ENCODE results near the gene DPEP2NB.
"Not testable (repeated sequence)": the region's sequence is repeated elsewhere in the genome, so short reads cannot be mapped to it uniquely, and the experiment has no call there.

The DPEP2NB gene

DNA sequence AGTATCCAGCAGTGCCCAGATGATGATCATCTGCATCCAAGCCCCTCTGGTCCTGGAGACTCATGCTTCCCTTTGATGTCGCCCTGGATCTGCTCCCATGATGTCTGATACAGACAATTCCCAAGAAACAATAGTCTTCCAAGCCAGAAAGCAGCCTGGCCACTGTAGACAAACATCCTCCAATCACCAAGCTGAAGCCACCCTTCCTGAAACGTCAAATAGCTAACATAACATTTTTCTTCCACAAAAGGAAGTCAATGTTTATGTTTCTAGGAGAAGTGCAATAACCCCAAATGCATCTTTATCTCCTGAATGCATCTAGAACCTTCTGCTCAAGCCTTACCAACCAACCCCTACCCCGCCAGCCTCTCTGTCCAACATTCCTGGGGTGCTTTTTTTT, 15.3 kb downstream of the DPEP2NB start:
- H3K4me3 ChIP-seq (ENCODE audit: low read depth, low read length): no peak overlapping the region
- TF ChIP-seq, protein P1, sequence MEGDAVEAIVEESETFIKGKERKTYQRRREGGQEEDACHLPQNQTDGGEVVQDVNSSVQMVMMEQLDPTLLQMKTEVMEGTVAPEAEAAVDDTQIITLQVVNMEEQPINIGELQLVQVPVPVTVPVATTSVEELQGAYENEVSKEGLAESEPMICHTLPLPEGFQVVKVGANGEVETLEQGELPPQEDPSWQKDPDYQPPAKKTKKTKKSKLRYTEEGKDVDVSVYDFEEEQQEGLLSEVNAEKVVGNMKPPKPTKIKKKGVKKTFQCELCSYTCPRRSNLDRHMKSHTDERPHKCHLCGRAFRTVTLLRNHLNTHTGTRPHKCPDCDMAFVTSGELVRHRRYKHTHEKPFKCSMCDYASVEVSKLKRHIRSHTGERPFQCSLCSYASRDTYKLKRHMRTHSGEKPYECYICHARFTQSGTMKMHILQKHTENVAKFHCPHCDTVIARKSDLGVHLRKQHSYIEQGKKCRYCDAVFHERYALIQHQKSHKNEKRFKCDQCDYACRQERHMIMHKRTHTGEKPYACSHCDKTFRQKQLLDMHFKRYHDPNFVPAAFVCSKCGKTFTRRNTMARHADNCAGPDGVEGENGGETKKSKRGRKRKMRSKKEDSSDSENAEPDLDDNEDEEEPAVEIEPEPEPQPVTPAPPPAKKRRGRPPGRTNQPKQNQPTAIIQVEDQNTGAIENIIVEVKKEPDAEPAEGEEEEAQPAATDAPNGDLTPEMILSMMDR (IDR thresholded peaks at IDR 0.05; ENCODE audit: borderline replicate concordance, insufficient read depth, low read depth, low read length): no peak

DNA sequence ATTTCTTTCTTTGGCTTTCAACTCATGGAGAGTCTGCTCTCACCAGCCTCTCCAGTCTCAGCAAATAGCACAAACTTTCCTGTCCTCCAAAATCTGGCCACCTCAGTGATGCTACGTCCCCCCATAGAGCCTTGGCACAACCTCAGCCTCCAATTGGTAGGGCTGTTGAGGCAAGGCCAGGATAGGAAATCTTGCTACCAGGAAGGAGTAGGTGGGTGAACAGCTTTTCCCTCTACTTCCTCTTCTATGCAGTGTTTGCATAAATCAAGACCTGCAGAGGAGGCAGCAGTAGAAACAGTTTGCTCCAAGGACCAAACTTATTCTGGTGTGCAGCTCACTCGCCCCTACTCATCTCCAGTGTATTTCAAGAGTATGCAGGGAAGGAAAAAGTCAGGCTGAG, 15.7 kb downstream of the DPEP2NB start:
- TF ChIP-seq, protein P1 (IDR thresholded peaks at IDR 0.05; ENCODE audit: borderline replicate concordance, insufficient read depth, low read depth, low read length): no peak
- H3K4me3 ChIP-seq (ENCODE audit: low read depth, low read length): no peak overlapping the region

DNA sequence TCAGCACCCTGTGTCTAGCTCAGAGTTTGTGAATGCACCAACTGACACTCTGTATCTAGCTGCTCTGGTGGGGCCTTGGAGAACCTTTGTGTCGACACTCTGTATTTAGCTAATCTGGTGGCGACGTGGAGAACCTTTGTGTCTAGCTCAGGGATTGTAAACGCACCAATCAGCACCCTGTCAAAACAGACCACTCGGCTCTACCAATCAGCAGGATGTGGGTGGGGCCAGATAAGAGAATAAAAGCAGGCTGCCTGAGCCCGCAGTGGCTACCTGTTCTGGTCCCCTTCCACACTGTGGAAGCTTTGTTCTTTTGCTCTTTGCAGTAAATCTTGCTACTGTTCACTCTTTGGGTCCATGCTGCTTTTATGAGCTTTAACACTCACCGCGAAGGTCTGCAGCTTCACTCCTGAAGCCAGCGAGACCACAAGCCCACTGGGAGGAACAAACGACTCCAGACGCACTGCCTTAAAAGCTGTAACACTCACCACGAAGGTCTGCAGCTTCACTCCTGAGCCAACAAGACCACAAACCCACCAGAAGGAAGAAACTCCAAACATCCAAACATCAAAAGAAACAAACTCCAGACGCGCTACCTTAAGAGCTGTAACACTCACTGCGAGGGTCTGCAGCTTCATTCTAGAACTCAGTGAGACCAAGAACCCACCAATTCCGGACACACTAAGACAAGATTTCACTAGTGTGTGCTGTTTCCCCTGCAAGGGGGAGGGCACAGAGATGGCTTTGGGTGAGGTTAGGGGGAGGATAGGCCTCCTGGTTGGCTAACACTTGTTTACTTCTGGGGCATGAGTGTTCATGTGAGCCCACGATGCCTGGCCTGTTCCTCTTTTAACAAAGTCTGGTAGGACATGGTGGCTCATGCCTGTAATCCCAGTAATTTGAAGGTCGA, 16.7 kb downstream of the DPEP2NB start, which contains the start of gene DPEP2:
DPEP2 (minus strand) TSS at position 706 of the 910 bp plus-strand sequence. CDS start 6,272 bp downstream, outside the sequence.
- H3K4me3 ChIP-seq (ENCODE audit: low read depth, low read length): not testable (repeated sequence)

DNA sequence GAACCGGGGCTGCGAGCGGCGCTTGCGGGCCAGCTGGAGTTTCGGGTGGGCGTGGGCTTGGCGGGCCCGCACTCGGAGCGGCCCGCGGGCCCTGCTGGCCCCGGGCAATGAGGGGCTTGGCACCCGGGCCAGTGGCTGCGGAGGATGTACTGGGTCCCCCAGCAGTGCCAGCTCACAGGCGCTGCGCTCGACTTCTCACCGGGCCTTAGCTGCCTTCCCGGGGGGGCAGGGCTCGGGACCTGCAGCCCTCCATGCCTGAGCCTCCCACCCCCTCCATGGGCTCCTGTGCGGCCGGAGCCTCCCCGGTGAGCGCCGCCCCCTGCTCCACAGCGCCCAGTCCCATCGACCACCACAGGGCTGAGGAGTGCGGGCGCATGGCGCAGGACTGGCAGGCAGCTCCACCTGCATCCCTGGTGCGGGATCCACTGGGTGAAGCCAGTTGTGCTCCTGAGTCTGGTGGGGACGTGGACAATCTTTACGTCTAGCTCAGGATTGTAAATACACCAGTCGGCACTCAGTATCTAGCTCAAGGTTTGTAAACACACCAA, 17.4 kb downstream of the DPEP2NB start:
- not testable (repeated sequence) for H3K4me3 ChIP-seq (ENCODE audit: low read depth, low read length)

DNA sequence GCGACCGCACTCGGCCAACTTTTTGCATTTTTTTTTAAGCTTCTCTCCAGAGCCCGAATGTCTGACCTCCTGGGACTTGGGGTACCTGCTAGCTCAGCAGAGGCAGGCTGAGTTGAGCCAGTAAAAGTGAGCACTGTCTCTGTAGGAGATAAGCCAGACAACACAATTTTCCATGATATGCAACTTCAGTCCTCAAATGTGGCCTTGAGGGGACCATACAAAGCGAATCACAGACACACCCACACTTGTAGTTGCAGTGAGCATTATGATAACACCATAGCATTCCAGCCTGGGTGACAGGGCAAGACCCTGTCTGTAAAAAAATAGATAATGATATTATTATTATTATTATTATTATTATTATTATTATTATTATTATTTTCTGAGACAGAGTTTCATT, 19.0 kb downstream of the DPEP2NB start:
- TF ChIP-seq, protein P1 (IDR thresholded peaks at IDR 0.05; ENCODE audit: borderline replicate concordance, insufficient read depth, low read depth, low read length): no peak
- no peak overlapping the region for H3K4me3 ChIP-seq (ENCODE audit: low read depth, low read length)

DNA sequence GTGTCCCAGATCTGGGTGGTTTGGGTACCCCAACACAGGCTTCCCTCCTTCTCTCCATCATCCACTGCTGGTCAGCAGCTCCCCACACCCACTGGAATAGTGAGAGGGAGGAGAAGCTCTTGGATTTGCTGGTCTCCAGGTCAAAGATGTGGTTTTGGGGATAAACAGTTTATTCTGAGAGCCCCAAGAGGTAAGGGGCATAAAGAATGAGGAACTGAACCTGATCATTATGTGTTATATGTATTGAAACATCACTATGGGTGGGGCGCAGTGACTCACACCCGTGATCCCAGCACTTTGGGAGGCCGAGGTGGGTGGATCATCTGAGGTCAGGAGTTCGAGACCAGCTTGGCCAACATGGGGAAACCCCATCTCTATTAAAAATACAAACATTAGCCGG, 20.3 kb downstream of the DPEP2NB start:
- TF ChIP-seq, protein P1 (IDR thresholded peaks at IDR 0.05; ENCODE audit: borderline replicate concordance, insufficient read depth, low read depth, low read length): no peak
- H3K4me3 ChIP-seq (ENCODE audit: low read depth, low read length): no peak overlapping the region

DNA sequence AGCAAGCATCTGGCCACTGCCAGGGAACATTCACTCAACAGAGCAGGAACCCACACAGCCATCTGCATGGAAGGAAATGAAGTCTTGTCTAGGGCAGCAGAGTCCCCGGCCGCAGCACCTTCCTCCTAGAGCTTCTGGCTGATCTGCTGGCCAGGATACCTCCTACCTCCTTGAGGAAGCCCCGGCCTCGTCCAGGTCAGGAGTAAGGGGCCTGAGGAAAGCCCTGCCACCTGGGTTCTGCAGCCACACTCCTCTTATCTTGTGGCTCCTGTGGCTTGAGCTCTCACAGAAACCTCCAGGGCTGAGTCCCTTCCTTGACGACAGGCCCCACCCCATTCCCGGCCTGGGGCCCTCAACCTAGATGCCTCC, 21.7 kb downstream of the DPEP2NB start:
- not testable (repeated sequence) for H3K4me3 ChIP-seq (ENCODE audit: low read depth, low read length)

DNA sequence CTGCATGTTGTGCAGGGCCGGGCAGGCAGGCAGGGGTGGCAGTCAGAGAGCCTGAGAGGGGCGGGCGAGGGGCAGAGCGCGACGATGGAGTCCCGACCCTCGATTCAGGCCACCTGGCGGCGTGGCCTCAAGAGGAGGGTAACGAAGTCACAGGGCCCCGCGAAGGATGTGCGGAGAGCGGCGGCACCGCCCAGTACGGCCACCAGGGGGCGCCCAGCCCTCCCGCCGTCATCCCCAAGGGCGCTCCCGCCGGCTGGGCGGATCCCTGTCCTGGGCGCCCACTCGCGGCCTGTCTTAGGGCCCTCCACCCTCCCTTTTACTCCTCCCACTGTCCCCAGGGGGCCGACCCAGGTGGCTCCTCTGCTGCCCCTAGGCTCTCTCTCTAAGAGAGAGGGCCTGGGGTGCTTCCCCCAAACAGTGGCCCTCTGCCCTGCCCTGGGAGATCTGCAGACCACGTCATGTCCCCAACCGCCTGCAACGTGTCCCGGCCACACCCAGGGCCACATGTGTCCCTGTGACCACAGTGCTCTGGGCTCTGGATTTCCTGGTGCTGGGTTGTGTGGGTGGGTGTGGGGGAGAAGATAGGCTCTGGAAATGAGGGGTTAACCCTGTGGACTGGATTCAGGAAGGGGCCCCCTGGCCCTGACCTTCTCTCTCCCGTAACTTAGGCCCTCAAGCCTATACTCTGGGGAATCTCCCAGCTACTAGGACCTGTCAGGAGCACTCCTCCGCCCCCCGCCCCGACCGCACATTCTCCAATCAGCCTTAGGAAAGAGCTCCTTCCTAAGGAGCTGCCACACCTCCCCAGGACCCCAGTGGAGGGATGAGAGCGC, 22.3 kb downstream of the DPEP2NB start:
- peak overlapping the region; percentile 28 for H3K4me3 ChIP-seq (ENCODE audit: low read depth, low read length)
- TF ChIP-seq, protein P1 (IDR thresholded peaks at IDR 0.05; ENCODE audit: borderline replicate concordance, insufficient read depth, low read depth, low read length): peak; percentile 99

Measured in GM12875 (cell line).